Measurements from ENCODE around the gene KPNA1.

GRCh38 chr3:122496508-122496907, 18.2 kb downstream of the KPNA1 start:
- no peak for TF ChIP-seq NR3C1 (IDR thresholded peaks at IDR 0.05)
- TF ChIP-seq CTCF (IDR thresholded peaks at IDR 0.05), result no peak
- TF ChIP-seq RFX5 (IDR thresholded peaks at IDR 0.05), result no peak
- no peak for TF ChIP-seq POLR2A (IDR thresholded peaks at IDR 0.05; ENCODE audit: low read length)
